ENCODE data around the gene HOXA5. TPM values are rescaled to one million over a fixed set of nuclear protein-coding genes. Genes with fewer than 3 reads are reported as not detected.
A peak's percentile ranks its signal among the peaks of the same experiment; 100 is the strongest.

The HOXA5 gene
- total RNA-seq, 1 donor from 2014 or later: 16.0 TPM

GRCh38 chr7:27139334-27140125, 4.0 kb downstream of the HOXA5 start:
- Histone ChIP-seq H3K36me3 (no peaks in the 10 kb centered on the region), H3K27me3 (peaks cover 24% of the 10 kb centered on the region), H3K4me1 (peaks cover 30% of the 10 kb centered on the region), H3K4me3 (peak overlapping the region; percentile 70), H3K9me3 (no peaks in the 10 kb centered on the region), H3K27ac (peak overlapping the region; percentile 96)
- DNase-seq (peak; percentile 61), ATAC-seq (no peak)
- intact Hi-C loops (cut with DNase I): loop anchor here (5.0 kb wide), 1 partner anchor 42 kb away; the partner anchor contains the start of gene HOXA1
- TF ChIP-seq CTCF (IDR thresholded peaks at IDR 0.05): no peak

- peaks cover 19% of the 10 kb centered on the region for H3K27me3 ChIP-seq
- no peak for TF ChIP-seq CTCF (IDR thresholded peaks at IDR 0.05)
- DNase-seq (no peak), ATAC-seq (no peak)
- H3K4me1 ChIP-seq: peaks cover 33% of the 10 kb centered on the region
- intact Hi-C loops (cut with DNase I): no loop called here
- H3K27ac ChIP-seq: peak overlapping the region; percentile 96
- no peaks in the 10 kb centered on the region for H3K36me3 ChIP-seq
- peak overlapping the region; percentile 70 for H3K4me3 ChIP-seq
- no peaks in the 10 kb centered on the region for H3K9me3 ChIP-seq
Measured at GRCh38 chr7:27138985-27139333, 4.5 kb downstream of the HOXA5 start.

GRCh38 chr7:27138472-27138871, 5.0 kb downstream of the HOXA5 start:
- no peak for TF ChIP-seq CTCF (IDR thresholded peaks at IDR 0.05)
- H3K36me3 ChIP-seq: no peaks in the 10 kb centered on the region
- peaks cover 14% of the 10 kb centered on the region for H3K27me3 ChIP-seq
- no peak for ATAC-seq
- DNase-seq: no peak
- intact Hi-C loops (cut with DNase I): no loop called here
- H3K4me3 ChIP-seq: peak overlapping the region; percentile 70
- H3K27ac ChIP-seq: peak overlapping the region; percentile 96
- H3K9me3 ChIP-seq: no peaks in the 10 kb centered on the region
- H3K4me1 ChIP-seq: peaks cover 38% of the 10 kb centered on the region

- H3K4me3 ChIP-seq: peak overlapping the region; percentile 70
- DNase-seq (no peak), ATAC-seq (no peak)
- no peaks in the 10 kb centered on the region for H3K36me3 ChIP-seq
- peaks cover 13% of the 10 kb centered on the region for H3K27me3 ChIP-seq
- peaks cover 45% of the 10 kb centered on the region for H3K4me1 ChIP-seq
- H3K9me3 ChIP-seq: no peaks in the 10 kb centered on the region
- intact Hi-C loops (cut with DNase I): no loop called here
- no peak for TF ChIP-seq CTCF (IDR thresholded peaks at IDR 0.05)
- H3K27ac ChIP-seq: peak overlapping the region; percentile 96
Measured at GRCh38 chr7:27137640-27138315, 5.7 kb downstream of the HOXA5 start.

GRCh38 chr7:27134392-27134791, 9.1 kb downstream of the HOXA5 start:
- intact Hi-C loops (cut with DNase I): no loop called here
- TF ChIP-seq CTCF (IDR thresholded peaks at IDR 0.05): no peak
- Histone ChIP-seq H3K4me3 (no peak overlapping the region), H3K9me3 (no peaks in the 10 kb centered on the region), H3K36me3 (no peaks in the 10 kb centered on the region), H3K27ac (peak overlapping the region; percentile 69), H3K27me3 (peaks cover 13% of the 10 kb centered on the region), H3K4me1 (peaks cover 55% of the 10 kb centered on the region)
- DNase-seq (no peak), ATAC-seq (no peak)
